A549 (cell line): Measurements from ENCODE around the gene C1orf87. TPM values are rescaled to one million over a fixed set of nuclear protein-coding genes. Genes with fewer than 3 reads are reported as not detected.

Source experiments
- ATAC-seq, 2 experiments: fragments of 200-7000 bp in 1 of 2; fragments of >200 bp in 1 of 2; cut with Nextera tagmentation in 1 of 2; cut with Tn5 transposase in 1 of 2; 3 replicates each; pipeline versions ENCODE4 v1.8.0 to v1.9.1; 2018 to 2020; ENCODE audit warnings: mild to moderate bottlenecking in 1 of 2, moderate library complexity in 1 of 2
- CTCF ChIA-PET: fragments of 300-600 bp; sonication (Branson Sonifier 250); formaldehyde crosslinking; extraction: SDS; loops from one replicate; lab custom pipeline; 2021; ENCODE audit warnings: antibody characterized with exemption, inconsistent platforms; lab: Yijun Ruan, JAX
- POLR2A ChIA-PET: fragments of 350-600 bp; formaldehyde crosslinking; extraction: SDS; loops from one replicate; lab custom pipeline; 2021; ENCODE audit warnings: antibody characterized with exemption, inconsistent platforms; lab: Yijun Ruan, JAX
- DNase-seq, 2 experiments: peaks; one replicate each; pipeline versions ENCODE4 v3.0.0 to v3.0.0-alpha.2; 2011 to 2016; ENCODE audit warnings: low read depth in 1 of 2, low spot score in 1 of 2
- FAIRE-seq: peaks from 2 replicates; lab custom pipeline; 2011; peaks lifted over from hg19 to GRCh38; lab: Jason Lieb, UNC
- H3K27ac ChIP-seq, 2 experiments: fragments of >200 bp; sonication (Bioruptor Twin); formaldehyde crosslinking; 3 replicates each; pipeline ENCODE4 v1.5.1; 2016 to 2017
- H3K4me1 ChIP-seq: fragments of >200 bp; sonication (Bioruptor Twin); formaldehyde crosslinking; 3 replicates; pipeline ENCODE4 v1.6.1; 2016
- H3K4me2 ChIP-seq: fragments of >200 bp; sonication (Bioruptor Twin); formaldehyde crosslinking; 3 replicates; pipeline ENCODE4 v1.6.1; 2016
- H3K4me3 ChIP-seq: fragments of >200 bp; sonication (Bioruptor Twin); formaldehyde crosslinking; 3 replicates; pipeline ENCODE4 v1.5.1; 2016
- H3K9me3 ChIP-seq: fragments of >200 bp; sonication (Bioruptor Twin); formaldehyde crosslinking; 3 replicates; pipeline ENCODE4 v1.6.1; 2016
- CEBPB ChIP-seq, 2 experiments: fragments of >200 bp in 1 of 2; sonication (Bioruptor Twin) in 1 of 2; formaldehyde crosslinking in 1 of 2; IDR thresholded peaks; 2 replicates each; pipeline ENCODE4 v1.6.1; 2012 to 2016
- ESRRA ChIP-seq: fragments of 150-350 bp; IDR thresholded peaks from 2 replicates; pipeline ENCODE4 v1.6.1; 2014; ENCODE audit warnings: mild to moderate bottlenecking, low read length, borderline replicate concordance
- FOXS1 ChIP-seq: fragments of 250-450 bp; sonication (Bioruptor Pico); IDR thresholded peaks from 2 replicates; pipeline ENCODE4 v1.5.0; 2020; ENCODE audit warnings: mild to moderate bottlenecking, moderate library complexity
- GATA3 ChIP-seq: IDR thresholded peaks from 2 replicates; pipeline ENCODE4 v1.6.1; 2012; ENCODE audit warnings: borderline replicate concordance
- HEYL ChIP-seq: fragments of 250-450 bp; sonication (Bioruptor Pico); IDR thresholded peaks from 2 replicates; pipeline ENCODE4 v1.8.0; 2021; ENCODE audit warnings: mild to moderate bottlenecking, moderate library complexity
- HOXB5 ChIP-seq: fragments of 250-450 bp; sonication (Bioruptor Pico); IDR thresholded peaks from 2 replicates; pipeline ENCODE4 v1.5.0; 2020; ENCODE audit warnings: mild to moderate bottlenecking, moderate library complexity
- KDM1A ChIP-seq: fragments of 200-600 bp; sonication (generic); IDR thresholded peaks from 2 replicates; pipeline ENCODE4 v1.6.1; 2016; ENCODE audit warnings: low read depth, mild to moderate bottlenecking
- MAFK ChIP-seq: fragments of 450-650 bp; IDR thresholded peaks from 2 replicates; pipeline ENCODE4 v1.6.1; 2014; ENCODE audit not compliant: partially characterized antibody
- NFE2L2 ChIP-seq: fragments of 150-350 bp; conservative IDR thresholded peaks from 2 replicates; pipeline ENCODE4 v1.6.1; 2014; ENCODE audit warnings: low read length
- NPAS2 ChIP-seq: fragments of 250-450 bp; sonication (Bioruptor Pico); IDR thresholded peaks from 2 replicates; pipeline ENCODE4 v1.8.0; 2022; ENCODE audit warnings: mild to moderate bottlenecking, moderate library complexity, borderline replicate concordance
- PHF8 ChIP-seq: fragments of 200-600 bp; sonication (generic); IDR thresholded peaks from 2 replicates; pipeline ENCODE4 v1.6.1; 2016; ENCODE audit warnings: low read depth, mild to moderate bottlenecking, antibody characterized with exemption, moderate library complexity, borderline replicate concordance
- RNF2 ChIP-seq: fragments of 200-600 bp; sonication (generic); IDR thresholded peaks from 2 replicates; pipeline ENCODE4 v1.6.1; 2016; ENCODE audit warnings: low read depth, mild to moderate bottlenecking, antibody characterized with exemption, moderate library complexity, borderline replicate concordance
- SMC3 ChIP-seq: fragments of >200 bp; sonication (Bioruptor Twin); formaldehyde crosslinking; IDR thresholded peaks from 3 replicates; pipeline ENCODE4 v1.6.1; 2018; ENCODE audit warnings: inconsistent platforms
- SREBF2 ChIP-seq: fragments of 450-650 bp; IDR thresholded peaks from 2 replicates; pipeline ENCODE4 v1.6.1; 2014; ENCODE audit warnings: mild to moderate bottlenecking, moderate library complexity
- TFCP2L1 ChIP-seq: fragments of 250-450 bp; sonication (Bioruptor Pico); IDR thresholded peaks from 2 replicates; pipeline ENCODE4 v1.5.0; 2021; ENCODE audit warnings: mild to moderate bottlenecking
- ZC3H11A ChIP-seq: fragments of 450-650 bp; IDR thresholded peaks from 2 replicates; pipeline ENCODE4 v1.6.1; 2014; ENCODE audit warnings: antibody characterized with exemption, mild to moderate bottlenecking
- WGBS: methylation state at CpG from one replicate; pipeline ENCODE4 v1.1.6; 2017; ENCODE audit errors: missing lambda C conversion rate; 5-methylcytosine and 5-hydroxymethylcytosine counted together
- polyA plus RNA-seq, 4 experiments: library from polyadenylated mRNA; depleted of rRNA in 3 of 4; stranded (reverse); fragments of >200 nt; fragmentation: RNase III in 1 of 4; extraction: RNeasy Plus Mini Kit Qiagen cat#74134 plus additional on column Dnase treatment in 1 of 4; gene quantifications; 2 replicates in 3 of 4; 3 replicates in 1 of 4; pipeline ENCODE4 v1.2.3, GENCODE V29; 2011 to 2017
- TF ChIP-seq, protein P1 (sequence below): fragments of >200 bp; sonication (Bioruptor Twin); formaldehyde crosslinking; IDR thresholded peaks from 2 replicates; pipeline ENCODE4 v1.6.1; 2016
- TF ChIP-seq, protein P2 (sequence below): fragments of 150-350 bp; IDR thresholded peaks from 2 replicates; pipeline ENCODE4 v1.6.1; 2014; ENCODE audit warnings: low read depth, mild to moderate bottlenecking, low read length
- TF ChIP-seq, protein P3 (sequence below): IDR thresholded peaks from 2 replicates; pipeline ENCODE4 v1.6.1; 2012
- TF ChIP-seq, protein P4 (sequence below): fragments of 200-600 bp; sonication (generic); IDR thresholded peaks from 2 replicates; pipeline ENCODE4 v1.6.1; 2016; ENCODE audit warnings: antibody characterized with exemption, mild to moderate bottlenecking, moderate library complexity

Gene C1orf87
- polyA plus RNA-seq, 2 of the 4 experiments (the other 2 are of a cell fraction) = not detected

DNA sequence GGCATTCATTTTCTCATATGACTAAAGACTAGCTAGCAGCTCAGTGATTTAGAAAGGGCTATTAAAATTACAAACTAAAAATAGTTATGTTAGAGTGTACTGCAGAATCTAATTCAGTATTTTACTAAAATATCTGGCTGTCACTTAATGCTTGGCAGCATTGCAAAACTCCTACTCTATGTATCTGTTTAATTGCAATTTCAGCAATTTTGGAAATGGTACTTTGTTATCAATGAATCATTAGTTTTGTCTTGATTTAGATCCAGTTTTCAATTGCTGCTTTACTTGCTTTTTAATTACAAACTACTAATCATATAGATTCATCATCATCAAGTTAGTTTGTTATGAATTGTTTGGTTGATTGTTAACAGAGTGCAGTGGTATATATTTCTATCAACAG is 19.2 kb downstream of the C1orf87 start:
- ChIA-PET POLR2A (no interaction called here), CTCF (no interaction called here)
- H3K9me3 ChIP-seq = no peaks in the 10 kb centered on the region
- DNase-seq = no peak
- no peak overlapping the region for H3K4me2 ChIP-seq
- TF ChIP-seq MAFK (peak; percentile 70), RNF2 (no peak)
- no peak overlapping the region for H3K4me3 ChIP-seq
- no peaks in the 10 kb centered on the region for H3K4me1 ChIP-seq
- H3K27ac ChIP-seq = no peak overlapping the region
- no peak for ATAC-seq
- FAIRE-seq = no peak

DNA sequence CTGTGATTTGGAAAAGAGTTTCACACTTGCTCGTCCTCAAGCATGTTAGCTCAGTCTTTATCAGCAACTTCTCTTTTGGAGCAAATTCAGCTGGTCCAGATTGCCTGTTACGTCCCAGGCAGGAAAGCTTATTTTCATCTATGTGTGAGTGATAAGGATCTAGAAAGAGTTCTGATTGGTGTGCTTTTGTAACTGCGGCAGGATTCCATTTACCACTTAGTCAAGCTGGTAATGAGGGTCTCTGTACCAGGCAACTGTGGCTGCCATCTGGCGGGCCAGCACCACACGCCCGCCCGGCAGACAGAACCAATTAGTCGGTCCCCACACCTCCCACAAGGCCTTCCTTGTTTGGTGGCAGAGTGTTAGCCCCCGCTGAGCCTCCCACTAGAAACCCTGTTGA is 21.0 kb downstream of the C1orf87 start:
- FAIRE-seq (no peak), ATAC-seq (no peak), DNase-seq (no peak)
- Histone ChIP-seq H3K27ac (no peak overlapping the region), H3K4me1 (no peaks in the 10 kb centered on the region), H3K9me3 (no peaks in the 10 kb centered on the region), H3K4me2 (no peak overlapping the region), H3K4me3 (no peak overlapping the region)
- CTCF ChIA-PET = no interaction called here
- TF ChIP-seq HOXB5 (no peak), ESRRA (no peak), NPAS2 (CRISPR knock-in tag) (no peak), HEYL (CRISPR knock-in tag) (no peak), SREBF2 (no peak), GATA3 (no peak), FOXS1 (CRISPR knock-in tag) (no peak), ZC3H11A (no peak), PHF8 (no peak), RNF2 (no peak), CEBPB (IDR thresholded peaks at IDR 0.05) (no peak), KDM1A (no peak), SMC3 (no peak), NFE2L2 (no peak), TFCP2L1 (CRISPR knock-in tag) (no peak)
- TF ChIP-seq, protein P1, sequence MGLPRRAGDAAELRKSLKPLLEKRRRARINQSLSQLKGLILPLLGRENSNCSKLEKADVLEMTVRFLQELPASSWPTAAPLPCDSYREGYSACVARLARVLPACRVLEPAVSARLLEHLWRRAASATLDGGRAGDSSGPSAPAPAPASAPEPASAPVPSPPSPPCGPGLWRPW = no peak
- TF ChIP-seq, protein P2, sequence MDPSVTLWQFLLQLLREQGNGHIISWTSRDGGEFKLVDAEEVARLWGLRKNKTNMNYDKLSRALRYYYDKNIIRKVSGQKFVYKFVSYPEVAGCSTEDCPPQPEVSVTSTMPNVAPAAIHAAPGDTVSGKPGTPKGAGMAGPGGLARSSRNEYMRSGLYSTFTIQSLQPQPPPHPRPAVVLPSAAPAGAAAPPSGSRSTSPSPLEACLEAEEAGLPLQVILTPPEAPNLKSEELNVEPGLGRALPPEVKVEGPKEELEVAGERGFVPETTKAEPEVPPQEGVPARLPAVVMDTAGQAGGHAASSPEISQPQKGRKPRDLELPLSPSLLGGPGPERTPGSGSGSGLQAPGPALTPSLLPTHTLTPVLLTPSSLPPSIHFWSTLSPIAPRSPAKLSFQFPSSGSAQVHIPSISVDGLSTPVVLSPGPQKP = no peak
- TF ChIP-seq, protein P3, sequence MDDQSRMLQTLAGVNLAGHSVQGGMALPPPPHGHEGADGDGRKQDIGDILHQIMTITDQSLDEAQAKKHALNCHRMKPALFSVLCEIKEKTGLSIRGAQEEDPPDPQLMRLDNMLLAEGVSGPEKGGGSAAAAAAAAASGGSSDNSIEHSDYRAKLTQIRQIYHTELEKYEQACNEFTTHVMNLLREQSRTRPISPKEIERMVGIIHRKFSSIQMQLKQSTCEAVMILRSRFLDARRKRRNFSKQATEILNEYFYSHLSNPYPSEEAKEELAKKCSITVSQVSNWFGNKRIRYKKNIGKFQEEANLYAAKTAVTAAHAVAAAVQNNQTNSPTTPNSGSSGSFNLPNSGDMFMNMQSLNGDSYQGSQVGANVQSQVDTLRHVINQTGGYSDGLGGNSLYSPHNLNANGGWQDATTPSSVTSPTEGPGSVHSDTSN = no peak
- TF ChIP-seq, protein P4, sequence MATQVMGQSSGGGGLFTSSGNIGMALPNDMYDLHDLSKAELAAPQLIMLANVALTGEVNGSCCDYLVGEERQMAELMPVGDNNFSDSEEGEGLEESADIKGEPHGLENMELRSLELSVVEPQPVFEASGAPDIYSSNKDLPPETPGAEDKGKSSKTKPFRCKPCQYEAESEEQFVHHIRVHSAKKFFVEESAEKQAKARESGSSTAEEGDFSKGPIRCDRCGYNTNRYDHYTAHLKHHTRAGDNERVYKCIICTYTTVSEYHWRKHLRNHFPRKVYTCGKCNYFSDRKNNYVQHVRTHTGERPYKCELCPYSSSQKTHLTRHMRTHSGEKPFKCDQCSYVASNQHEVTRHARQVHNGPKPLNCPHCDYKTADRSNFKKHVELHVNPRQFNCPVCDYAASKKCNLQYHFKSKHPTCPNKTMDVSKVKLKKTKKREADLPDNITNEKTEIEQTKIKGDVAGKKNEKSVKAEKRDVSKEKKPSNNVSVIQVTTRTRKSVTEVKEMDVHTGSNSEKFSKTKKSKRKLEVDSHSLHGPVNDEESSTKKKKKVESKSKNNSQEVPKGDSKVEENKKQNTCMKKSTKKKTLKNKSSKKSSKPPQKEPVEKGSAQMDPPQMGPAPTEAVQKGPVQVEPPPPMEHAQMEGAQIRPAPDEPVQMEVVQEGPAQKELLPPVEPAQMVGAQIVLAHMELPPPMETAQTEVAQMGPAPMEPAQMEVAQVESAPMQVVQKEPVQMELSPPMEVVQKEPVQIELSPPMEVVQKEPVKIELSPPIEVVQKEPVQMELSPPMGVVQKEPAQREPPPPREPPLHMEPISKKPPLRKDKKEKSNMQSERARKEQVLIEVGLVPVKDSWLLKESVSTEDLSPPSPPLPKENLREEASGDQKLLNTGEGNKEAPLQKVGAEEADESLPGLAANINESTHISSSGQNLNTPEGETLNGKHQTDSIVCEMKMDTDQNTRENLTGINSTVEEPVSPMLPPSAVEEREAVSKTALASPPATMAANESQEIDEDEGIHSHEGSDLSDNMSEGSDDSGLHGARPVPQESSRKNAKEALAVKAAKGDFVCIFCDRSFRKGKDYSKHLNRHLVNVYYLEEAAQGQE = no peak
- 20% methylated on average over 8 of the region's 9 CpGs for WGBS
- POLR2A ChIA-PET = no interaction called here
